Muscle layer of colon (tissue), 2 donors: ENCODE measurements around the gene SLC35G3.
"Not testable (repeated sequence)": the region's sequence is repeated elsewhere in the genome, so short reads cannot be mapped to it uniquely, and the experiment has no call there.

ENCODE experiments used
- H3K27ac ChIP-seq: one replicate; pipeline ENCODE4 v1.7.0; 2013; ENCODE audit warnings: low read depth, mild to moderate bottlenecking, low read length, moderate library complexity
- H3K27me3 ChIP-seq, 2 donors: one replicate each; pipeline ENCODE4 v1.7.0; 2013; ENCODE audit warnings: low read length in 2 of 2, mild to moderate bottlenecking in 2 of 2; ENCODE audit not compliant: insufficient read depth in 2 of 2, control insufficient read depth in 1 of 2
- H3K36me3 ChIP-seq: one replicate; pipeline ENCODE4 v1.7.0; 2013; ENCODE audit warnings: mild to moderate bottlenecking, low read length; ENCODE audit not compliant: insufficient read depth
- H3K4me1 ChIP-seq: one replicate; pipeline ENCODE4 v1.7.0; 2013; ENCODE audit warnings: mild to moderate bottlenecking, low read length; ENCODE audit not compliant: insufficient read depth
- H3K4me3 ChIP-seq, 2 donors: one replicate each; pipeline ENCODE4 v1.7.0; 2013; ENCODE audit warnings: low read length in 2 of 2, low read depth in 1 of 2, mild to moderate bottlenecking in 1 of 2, moderate library complexity in 1 of 2
- H3K9ac ChIP-seq: one replicate; pipeline ENCODE4 v1.7.0; 2013; ENCODE audit warnings: low read length
- H3K9me3 ChIP-seq: one replicate; pipeline ENCODE4 v1.7.0; 2013; ENCODE audit warnings: mild to moderate bottlenecking, low read length
- donor health status: abdominal sarcoma.
- donor health status: Adenocarcinoma of cecum.

The SLC35G3 gene

DNA sequence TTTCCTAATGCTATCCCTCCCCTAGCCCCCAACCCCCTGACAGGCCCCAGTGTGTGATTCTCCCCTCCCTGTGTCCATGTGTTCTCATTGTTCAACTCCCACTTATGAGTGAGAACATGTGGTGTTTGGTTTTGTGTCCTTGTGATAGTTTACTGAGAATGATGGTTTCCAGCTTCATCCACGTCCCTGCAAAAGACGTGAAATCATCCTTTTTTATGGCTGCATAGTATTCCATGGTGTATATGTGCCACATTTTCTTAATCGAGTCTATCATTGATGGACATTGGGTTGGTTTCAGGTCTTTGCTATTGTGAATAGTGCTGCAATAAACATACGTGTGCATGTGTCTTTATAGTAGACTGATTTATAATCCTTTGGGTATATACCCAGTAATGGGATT, 40.1 kb upstream of the SLC35G3 start:
- not testable (repeated sequence) for H3K9ac ChIP-seq, H3K4me1 ChIP-seq, H3K9me3 ChIP-seq, H3K4me3 ChIP-seq, H3K27me3 ChIP-seq, H3K27ac ChIP-seq, H3K36me3 ChIP-seq

- no peaks in the 10 kb centered on the region for H3K4me1 ChIP-seq
Observed at GRCh38 chr17:35229638-35230037, 35.4 kb upstream of the SLC35G3 start.

GRCh38 chr17:35227546-35227945, 33.4 kb upstream of the SLC35G3 start:
- H3K4me3 ChIP-seq: no peak overlapping the region
- H3K9ac ChIP-seq: no peak overlapping the region
- H3K4me1 ChIP-seq: no peaks in the 10 kb centered on the region
- H3K27ac ChIP-seq: no peak overlapping the region
- H3K9me3 ChIP-seq: peaks cover under 1% of the 10 kb centered on the region
- H3K27me3 ChIP-seq: no peaks in the 10 kb centered on the region
- no peaks in the 10 kb centered on the region for H3K36me3 ChIP-seq

More at GRCh38 chr17:35229638-35230037, 35.4 kb upstream of the SLC35G3 start:
- no peaks in the 10 kb centered on the region for H3K27me3 ChIP-seq
- no peaks in the 10 kb centered on the region for H3K9me3 ChIP-seq
- H3K27ac ChIP-seq: no peak overlapping the region
- H3K36me3 ChIP-seq: no peaks in the 10 kb centered on the region
- H3K4me3 ChIP-seq: no peak overlapping the region
- H3K9ac ChIP-seq: no peak overlapping the region

GRCh38 chr17:35224436-35224835, 30.2 kb upstream of the SLC35G3 start:
- H3K9ac ChIP-seq: no peak overlapping the region
- no peak overlapping the region for H3K27ac ChIP-seq
- no peak overlapping the region for H3K4me3 ChIP-seq
- H3K27me3 ChIP-seq: no peaks in the 10 kb centered on the region
- H3K36me3 ChIP-seq: no peaks in the 10 kb centered on the region
- H3K9me3 ChIP-seq: peaks cover 3% of the 10 kb centered on the region
- H3K4me1 ChIP-seq: no peaks in the 10 kb centered on the region

DNA sequence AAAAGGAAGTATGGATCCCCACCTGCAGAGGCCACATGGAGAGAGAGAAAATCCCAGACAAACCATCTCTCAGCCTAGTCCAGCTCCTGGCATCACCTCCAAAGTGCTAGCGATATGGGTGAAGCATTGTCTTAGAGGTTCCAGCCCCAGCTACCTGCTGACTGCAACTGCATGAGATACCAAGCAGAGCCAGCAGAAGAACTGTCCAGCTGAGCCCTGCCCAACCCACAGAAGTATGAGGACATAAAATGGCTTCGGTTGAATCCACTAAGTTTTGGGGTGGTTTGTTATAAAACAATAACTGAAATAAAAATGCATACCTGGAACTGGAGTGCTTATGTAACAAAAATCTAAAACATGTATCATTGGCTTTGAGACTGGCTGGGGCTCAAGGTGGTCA, 28.3 kb upstream of the SLC35G3 start:
- Histone ChIP-seq H3K36me3 (no peaks in the 10 kb centered on the region), H3K9me3 (peaks cover 3% of the 10 kb centered on the region), H3K4me3 (no peak overlapping the region), H3K4me1 (no peaks in the 10 kb centered on the region), H3K27ac (no peak overlapping the region), H3K27me3 (no peaks in the 10 kb centered on the region), H3K9ac (no peak overlapping the region)

- Histone ChIP-seq H3K27ac (no peak overlapping the region), H3K4me1 (no peaks in the 10 kb centered on the region), H3K36me3 (no peaks in the 10 kb centered on the region)
Observed at GRCh38 chr17:35218915-35219314, 24.7 kb upstream of the SLC35G3 start.

DNA sequence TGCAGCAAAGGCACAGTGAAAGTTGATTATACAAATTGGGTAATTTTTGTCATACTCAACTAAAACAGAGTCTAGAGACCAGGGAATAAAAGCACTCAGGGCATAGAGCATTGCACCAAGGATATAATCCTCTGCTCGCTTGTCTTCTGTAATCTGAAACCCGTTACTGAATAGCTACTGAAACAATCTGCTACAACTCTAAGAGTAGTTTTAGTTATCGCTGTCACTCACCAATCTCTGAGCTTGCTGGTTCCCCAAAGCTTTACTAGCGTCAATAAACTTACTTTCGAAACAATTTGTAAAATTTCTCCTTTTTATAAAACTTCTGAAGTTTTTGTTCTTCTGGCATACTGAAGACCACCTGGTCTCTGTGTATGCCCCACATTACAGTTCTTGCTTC, 22.9 kb upstream of the SLC35G3 start:
- no peaks in the 10 kb centered on the region for H3K27me3 ChIP-seq
- no peaks in the 10 kb centered on the region for H3K36me3 ChIP-seq
- H3K9ac ChIP-seq: no peak overlapping the region
- no peak overlapping the region for H3K4me3 ChIP-seq
- no peaks in the 10 kb centered on the region for H3K9me3 ChIP-seq
- H3K27ac ChIP-seq: no peak overlapping the region
- H3K4me1 ChIP-seq: no peaks in the 10 kb centered on the region

More at GRCh38 chr17:35218915-35219314, 24.7 kb upstream of the SLC35G3 start:
- peaks cover 3% of the 10 kb centered on the region for H3K9me3 ChIP-seq
- no peaks in the 10 kb centered on the region for H3K27me3 ChIP-seq
- no peak overlapping the region for H3K4me3 ChIP-seq
- H3K9ac ChIP-seq: no peak overlapping the region

GRCh38 chr17:35214631-35215273, 20.6 kb upstream of the SLC35G3 start:
- Histone ChIP-seq H3K9ac (no peak overlapping the region), H3K4me1 (no peaks in the 10 kb centered on the region), H3K27ac (no peak overlapping the region)

DNA sequence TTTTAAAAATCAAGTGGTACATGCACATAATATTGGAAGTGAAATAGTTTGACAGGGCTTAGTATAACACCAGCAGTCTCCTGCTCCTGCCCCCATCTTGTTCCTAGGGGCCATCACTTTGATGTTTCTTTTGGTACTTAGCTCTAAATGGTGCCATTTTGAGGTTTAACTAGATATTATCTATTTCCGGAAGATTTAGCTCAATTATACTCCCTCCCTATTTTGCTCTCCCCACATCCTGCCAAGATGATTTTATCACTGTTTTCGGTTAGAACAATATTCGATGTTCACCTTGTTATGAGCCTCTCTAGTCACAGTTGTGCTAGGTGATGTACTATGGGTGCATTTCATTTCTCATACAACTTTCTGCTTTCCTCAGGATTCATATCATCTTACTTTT, 20.0 kb upstream of the SLC35G3 start:
- H3K4me3 ChIP-seq: no peak overlapping the region
- no peaks in the 10 kb centered on the region for H3K36me3 ChIP-seq
- H3K4me1 ChIP-seq: no peaks in the 10 kb centered on the region
- no peak overlapping the region for H3K9ac ChIP-seq
- H3K27ac ChIP-seq: no peak overlapping the region
- H3K27me3 ChIP-seq: no peaks in the 10 kb centered on the region
- no peaks in the 10 kb centered on the region for H3K9me3 ChIP-seq

More at GRCh38 chr17:35214631-35215273, 20.6 kb upstream of the SLC35G3 start:
- Histone ChIP-seq H3K36me3 (no peaks in the 10 kb centered on the region), H3K4me3 (no peak overlapping the region), H3K9me3 (no peaks in the 10 kb centered on the region), H3K27me3 (no peaks in the 10 kb centered on the region)

- Histone ChIP-seq H3K4me1 (no peaks in the 10 kb centered on the region), H3K27ac (no peak overlapping the region), H3K4me3 (no peak overlapping the region), H3K36me3 (no peaks in the 10 kb centered on the region), H3K9me3 (no peaks in the 10 kb centered on the region), H3K9ac (no peak overlapping the region), H3K27me3 (no peaks in the 10 kb centered on the region)
Observed at GRCh38 chr17:35213412-35213940, 19.3 kb upstream of the SLC35G3 start.

DNA sequence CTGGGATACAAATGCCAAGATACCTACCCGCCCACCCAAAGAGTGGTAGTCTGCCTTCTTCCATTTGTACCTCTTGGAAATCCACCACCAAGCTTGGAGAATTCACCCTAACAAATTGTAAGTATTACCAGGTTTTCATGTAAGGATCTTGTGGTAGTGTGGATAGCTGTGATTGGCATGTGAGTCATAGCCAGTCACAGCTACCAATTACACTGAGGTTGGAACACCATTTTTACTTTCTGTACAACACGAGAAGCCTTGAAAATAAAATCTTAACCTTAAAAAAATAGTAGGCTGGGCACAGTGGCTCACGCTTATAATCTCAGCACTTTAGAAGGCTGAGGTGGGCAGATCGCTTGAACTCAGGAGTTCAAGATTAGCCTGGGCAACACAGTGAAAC, 18.5 kb upstream of the SLC35G3 start:
- H3K27ac ChIP-seq: no peak overlapping the region

GRCh38 chr17:35210741-35211140, 16.5 kb upstream of the SLC35G3 start:
- Histone ChIP-seq H3K36me3 (no peaks in the 10 kb centered on the region), H3K4me3 (no peak overlapping the region), H3K9me3 (no peaks in the 10 kb centered on the region), H3K9ac (no peak overlapping the region), H3K27me3 (no peaks in the 10 kb centered on the region), H3K27ac (no peak overlapping the region), H3K4me1 (no peaks in the 10 kb centered on the region)

More for the DNA sequence above, 18.5 kb upstream of the SLC35G3 start:
- H3K9me3 ChIP-seq: no peaks in the 10 kb centered on the region
- H3K27me3 ChIP-seq: no peaks in the 10 kb centered on the region
- no peaks in the 10 kb centered on the region for H3K4me1 ChIP-seq
- H3K36me3 ChIP-seq: no peaks in the 10 kb centered on the region
- H3K4me3 ChIP-seq: no peak overlapping the region
- H3K9ac ChIP-seq: no peak overlapping the region
